GM12801 (cell line): ENCODE measurements around the gene CHRM3.

Experiments used
- TF ChIP-seq, protein P1 (sequence below): IDR thresholded peaks from one replicate; pipeline ENCODE4 v1.5.1; 2011; ENCODE audit warnings: control low read depth; ENCODE audit not compliant: insufficient read length; ENCODE audit errors: extremely low read depth

Gene CHRM3

GRCh38 chr1:239386453-239387303 is at the start of gene CHRM3:
Gene CHRM3 (plus strand): TSS chr1:239386568. CDS start chr1:239907452, 520,884 bp downstream.
- TF ChIP-seq, protein P1, sequence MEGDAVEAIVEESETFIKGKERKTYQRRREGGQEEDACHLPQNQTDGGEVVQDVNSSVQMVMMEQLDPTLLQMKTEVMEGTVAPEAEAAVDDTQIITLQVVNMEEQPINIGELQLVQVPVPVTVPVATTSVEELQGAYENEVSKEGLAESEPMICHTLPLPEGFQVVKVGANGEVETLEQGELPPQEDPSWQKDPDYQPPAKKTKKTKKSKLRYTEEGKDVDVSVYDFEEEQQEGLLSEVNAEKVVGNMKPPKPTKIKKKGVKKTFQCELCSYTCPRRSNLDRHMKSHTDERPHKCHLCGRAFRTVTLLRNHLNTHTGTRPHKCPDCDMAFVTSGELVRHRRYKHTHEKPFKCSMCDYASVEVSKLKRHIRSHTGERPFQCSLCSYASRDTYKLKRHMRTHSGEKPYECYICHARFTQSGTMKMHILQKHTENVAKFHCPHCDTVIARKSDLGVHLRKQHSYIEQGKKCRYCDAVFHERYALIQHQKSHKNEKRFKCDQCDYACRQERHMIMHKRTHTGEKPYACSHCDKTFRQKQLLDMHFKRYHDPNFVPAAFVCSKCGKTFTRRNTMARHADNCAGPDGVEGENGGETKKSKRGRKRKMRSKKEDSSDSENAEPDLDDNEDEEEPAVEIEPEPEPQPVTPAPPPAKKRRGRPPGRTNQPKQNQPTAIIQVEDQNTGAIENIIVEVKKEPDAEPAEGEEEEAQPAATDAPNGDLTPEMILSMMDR: no peak

DNA sequence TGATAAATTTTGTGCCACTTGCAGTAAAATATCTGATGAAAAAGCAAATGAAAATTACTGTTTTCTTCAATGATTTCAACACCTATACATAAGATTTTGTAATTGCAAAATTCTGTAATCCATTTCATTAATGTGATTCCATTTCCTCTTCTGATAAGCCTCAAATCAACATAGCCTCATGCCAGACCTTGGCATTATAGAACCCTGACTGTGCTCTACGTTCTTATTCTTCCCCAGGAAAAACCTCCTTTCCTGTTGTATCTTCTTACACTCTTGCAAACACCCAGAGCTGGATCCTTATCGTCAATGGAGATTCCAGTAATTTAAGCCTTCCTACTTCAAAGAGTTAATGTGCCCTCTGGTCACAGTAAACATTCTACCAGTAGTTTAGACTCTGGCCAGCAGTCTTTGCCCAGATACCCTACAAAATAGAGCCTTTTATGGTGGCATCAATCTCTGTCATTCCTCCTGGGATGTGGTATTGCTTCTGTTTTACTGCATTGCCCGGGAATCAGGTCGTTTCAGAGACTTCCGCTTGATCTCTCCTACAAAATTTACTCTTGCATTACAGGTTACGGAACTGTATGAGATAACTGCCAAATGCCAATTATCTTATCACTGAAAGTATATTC is 48.5 kb upstream of the CHRM3 start:
- TF ChIP-seq, protein P1: no peak

DNA sequence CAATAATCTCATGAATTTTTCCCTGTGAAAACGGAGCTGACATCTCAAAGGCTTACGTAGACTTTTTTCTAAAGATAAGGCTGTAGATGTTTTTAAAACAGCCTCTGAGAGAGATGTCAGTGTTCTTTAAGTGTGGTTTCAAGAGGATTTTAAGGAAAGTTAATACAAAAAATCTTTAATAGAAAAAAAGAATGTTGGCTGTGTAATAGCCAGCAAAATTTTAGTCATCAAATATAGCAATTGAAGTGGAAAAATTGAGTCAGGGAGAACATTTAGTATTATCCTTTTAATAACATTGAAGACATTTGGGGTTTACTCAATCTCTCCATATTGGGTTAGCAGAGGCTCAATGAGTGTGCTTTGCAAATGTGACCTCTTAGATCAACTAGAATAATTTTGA is 38.6 kb upstream of the CHRM3 start:
- TF ChIP-seq, protein P1: no peak

DNA sequence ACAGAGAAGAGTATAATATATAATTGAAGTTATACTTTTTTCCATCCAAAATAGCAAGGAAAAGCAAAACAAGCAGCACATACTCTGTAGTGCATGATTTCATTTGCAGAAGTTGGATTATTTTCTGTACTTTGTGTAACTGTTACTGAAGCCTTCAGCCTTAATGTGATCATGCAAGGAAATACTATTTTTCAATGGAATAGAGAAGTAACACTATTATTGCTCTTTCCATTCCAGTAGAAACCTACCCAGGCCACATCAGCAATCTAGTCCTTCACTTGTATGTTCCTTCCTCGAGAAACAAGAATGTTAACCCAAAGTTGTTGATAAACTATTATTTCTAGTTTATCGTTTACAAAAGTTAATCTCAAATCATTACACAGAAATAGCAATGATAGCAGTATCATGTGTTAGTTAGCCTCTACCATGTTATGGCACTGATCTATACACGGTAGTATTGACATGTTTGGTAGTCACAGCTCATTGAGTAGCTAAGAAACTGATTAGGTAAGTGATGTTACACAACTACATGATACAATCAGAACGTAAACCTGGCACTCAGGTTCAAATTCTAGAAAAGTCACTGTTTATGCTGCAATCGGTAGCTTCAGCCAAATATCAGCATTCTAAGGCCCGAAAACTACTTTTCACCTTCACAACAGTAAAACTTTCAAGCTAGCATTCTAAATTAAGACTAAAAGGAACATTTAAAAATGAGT is 37.6 kb upstream of the CHRM3 start:
- TF ChIP-seq, protein P1: no peak

DNA sequence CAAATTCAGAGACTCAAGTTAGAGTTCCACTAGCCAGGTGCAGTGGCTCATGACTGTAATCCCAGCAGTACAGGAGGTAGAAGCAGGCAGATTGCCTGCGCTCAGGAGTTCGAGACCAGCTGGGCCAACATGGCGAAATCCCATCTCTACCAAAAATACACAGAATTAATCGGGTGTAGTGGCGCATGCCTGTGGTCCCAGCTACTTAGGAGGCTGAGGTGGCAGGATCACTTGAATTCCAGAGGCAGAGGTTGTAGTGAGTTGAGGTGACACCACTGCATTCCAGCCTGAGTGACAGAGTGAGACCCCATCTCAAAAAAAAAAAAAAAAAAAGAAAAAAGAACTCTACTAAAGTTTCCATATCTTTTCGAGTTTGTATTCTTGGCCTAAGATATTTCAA is 36.7 kb upstream of the CHRM3 start:
- TF ChIP-seq, protein P1: no peak

- TF ChIP-seq, protein P1: no peak
These were observed 32.8 kb upstream of the CHRM3 start for GRCh38 chr1:239353536-239353935.

- TF ChIP-seq, protein P1: no peak
These were observed 32.1 kb upstream of the CHRM3 start for GRCh38 chr1:239354231-239354630.
